Lower leg skin (tissue), 4 donors: ENCODE data around the gene VAV3. TPM values are rescaled to one million over a fixed set of nuclear protein-coding genes. Genes with fewer than 3 reads are reported as not detected.
"Not testable (repeated sequence)": the region's sequence is repeated elsewhere in the genome, so short reads cannot be mapped to it uniquely, and the experiment has no call there.

ENCODE experiments used
- DNase-seq, 2 donors: peaks; one replicate each; pipeline ENCODE4 v3.0.0-alpha.2; 2019; ENCODE audit warnings: low spot score in 2 of 2
- H3K4me3 ChIP-seq: fragments of 200-600 bp; sonication (generic); 2 replicates; pipeline ENCODE4 v1.5.1; 2017; ENCODE audit warnings: mild to moderate bottlenecking, low read depth; ENCODE audit not compliant: poor library complexity, severe bottlenecking
- CTCF ChIP-seq, 3 donors: fragments of 450-650 bp; IDR thresholded peaks; one replicate each; pipeline ENCODE4 v1.5.1; 2016; ENCODE audit warnings: antibody characterized with exemption in 3 of 3, mild to moderate bottlenecking in 3 of 3, moderate library complexity in 2 of 3
- POLR2A ChIP-seq, 2 donors: fragments of 450-650 bp; IDR thresholded peaks; one replicate each; pipeline ENCODE4 v1.6.1; 2016 to 2017; ENCODE audit warnings: antibody characterized with exemption in 2 of 2, mild to moderate bottlenecking in 1 of 2, moderate library complexity in 1 of 2
- WGBS, 2 donors: methylation state at CpG; one replicate each; pipeline ENCODE4 v1.1.5; 2018; 5-methylcytosine and 5-hydroxymethylcytosine counted together
- intact Hi-C: fragments of 100-400 bp; cut with DNase I; formaldehyde crosslinking; loops from one replicate; pipeline ENCODE4 v1.15.0; 2023; ENCODE audit warnings: low total_unique reads
- total RNA-seq, 4 donors: library from RNA; depleted of rRNA; stranded (reverse); fragments of >200 nt; gene quantifications; one replicate each; pipeline ENCODE4 v1.1.0, GENCODE V29; 2016

The VAV3 gene
- total RNA-seq, 4 donors from 2014 or later, result 102 to 200 (median 147) TPM

- no peak overlapping the region for H3K4me3 ChIP-seq
- DNase-seq, result no peak
- intact Hi-C loops, result no loop called here
- TF ChIP-seq CTCF (IDR thresholded peaks at IDR 0.05), result no peak
- no peak for TF ChIP-seq POLR2A (IDR thresholded peaks at IDR 0.05)
Measured at GRCh38 chr1:107866870-107867269, 98.1 kb downstream of the VAV3 start.

GRCh38 chr1:107865627-107866026, 99.4 kb downstream of the VAV3 start:
- TF ChIP-seq POLR2A (IDR thresholded peaks at IDR 0.05) (no peak), CTCF (IDR thresholded peaks at IDR 0.05) (no peak)
- 67 to 92% methylated on average over 1 of the region's 1 CpG for WGBS, 2 donors
- DNase-seq, result no peak
- H3K4me3 ChIP-seq, result no peak overlapping the region
- intact Hi-C loops, result no loop called here

GRCh38 chr1:107863342-107863741, 101.6 kb downstream of the VAV3 start:
- no peak overlapping the region for H3K4me3 ChIP-seq
- TF ChIP-seq POLR2A (IDR thresholded peaks at IDR 0.05) (no peak), CTCF (IDR thresholded peaks at IDR 0.05) (no peak)
- no peak for DNase-seq
- WGBS, 2 donors, result 91 to 93% methylated on average over 4 of the region's 4 CpGs
- intact Hi-C loops, result no loop called here

- 89 to 91% methylated on average over 2 of the region's 2 CpGs for WGBS, 2 donors
- DNase-seq, result no peak
- intact Hi-C loops, result no loop called here
- H3K4me3 ChIP-seq, result no peak overlapping the region
- TF ChIP-seq POLR2A (IDR thresholded peaks at IDR 0.05), result no peak
- TF ChIP-seq CTCF (IDR thresholded peaks at IDR 0.05), result no peak
Measured at GRCh38 chr1:107862064-107862463, 102.9 kb downstream of the VAV3 start.

- DNase-seq, result no peak
- TF ChIP-seq CTCF (IDR thresholded peaks at IDR 0.05) (no peak), POLR2A (IDR thresholded peaks at IDR 0.05) (no peak)
- WGBS, 2 donors, result 93 to 96% methylated on average over 5 of the region's 5 CpGs
- intact Hi-C loops, result no loop called here
- H3K4me3 ChIP-seq, result no peak overlapping the region
Measured at GRCh38 chr1:107858323-107858722, 106.7 kb downstream of the VAV3 start.

- TF ChIP-seq POLR2A (IDR thresholded peaks at IDR 0.05) (no peak), CTCF (IDR thresholded peaks at IDR 0.05) (no peak)
- intact Hi-C loops, result no loop called here
- DNase-seq, result no peak
- H3K4me3 ChIP-seq, result no peak overlapping the region
Measured at GRCh38 chr1:107851418-107851817, 113.6 kb downstream of the VAV3 start.

GRCh38 chr1:107844541-107845194, 120.3 kb downstream of the VAV3 start:
- intact Hi-C loops, DNase-seq, H3K4me3 ChIP-seq: not testable (repeated sequence)
- 47 to 81% methylated on average over 4 to 7 of the region's 7 CpGs for WGBS, 2 donors
